Ovary (tissue), 3 donors: Measurements from ENCODE around the gene C7orf33.

Experiments used
- CTCF ChIP-seq, 3 donors: fragments of 450-650 bp in 2 of 3; fragments of 200-600 bp in 1 of 3; IDR thresholded peaks; one replicate each; pipeline versions ENCODE4 v1.5.1 to v1.8.0; 2016 to 2022; ENCODE audit warnings: antibody characterized with exemption in 3 of 3, mild to moderate bottlenecking in 1 of 3
- POLR2A ChIP-seq: fragments of 450-650 bp; IDR thresholded peaks from one replicate; pipeline ENCODE4 v1.6.1; 2017; ENCODE audit warnings: antibody characterized with exemption, mild to moderate bottlenecking, moderate library complexity
- donor health status: DM: no; HTN: no; CAD: no.

GRCh38 chr7:148575640-148576411, 14.7 kb upstream of the C7orf33 start:
- TF ChIP-seq POLR2A (no peak), CTCF (IDR thresholded peaks at IDR 0.05) (peak in 1 of 3 donors; percentile 46)
